Measurements from ENCODE around the gene DCAF7.

GRCh38 chr17:63534816-63535455 lies 15.3 kb upstream of the DCAF7 start:
- no peak for TF ChIP-seq CTCF (IDR thresholded peaks at IDR 0.05)
- no peak for TF ChIP-seq POLR2A (IDR thresholded peaks at IDR 0.05)
